Stimulated activated CD8-positive, alpha-beta memory T cell treated with anti-CD3 and anti-CD28 coated beads, Interleukin-4, amount 100 ng/mL, for 48 hours (primary cell): ENCODE results near the gene METTL14.
"Not testable (repeated sequence)": the region's sequence is repeated elsewhere in the genome, so short reads cannot be mapped to it uniquely, and the experiment has no call there.

Experiments used
- DNase-seq: peaks from one replicate; pipeline ENCODE4 v3.0.0-alpha.2; 2020

The METTL14 gene

DNA sequence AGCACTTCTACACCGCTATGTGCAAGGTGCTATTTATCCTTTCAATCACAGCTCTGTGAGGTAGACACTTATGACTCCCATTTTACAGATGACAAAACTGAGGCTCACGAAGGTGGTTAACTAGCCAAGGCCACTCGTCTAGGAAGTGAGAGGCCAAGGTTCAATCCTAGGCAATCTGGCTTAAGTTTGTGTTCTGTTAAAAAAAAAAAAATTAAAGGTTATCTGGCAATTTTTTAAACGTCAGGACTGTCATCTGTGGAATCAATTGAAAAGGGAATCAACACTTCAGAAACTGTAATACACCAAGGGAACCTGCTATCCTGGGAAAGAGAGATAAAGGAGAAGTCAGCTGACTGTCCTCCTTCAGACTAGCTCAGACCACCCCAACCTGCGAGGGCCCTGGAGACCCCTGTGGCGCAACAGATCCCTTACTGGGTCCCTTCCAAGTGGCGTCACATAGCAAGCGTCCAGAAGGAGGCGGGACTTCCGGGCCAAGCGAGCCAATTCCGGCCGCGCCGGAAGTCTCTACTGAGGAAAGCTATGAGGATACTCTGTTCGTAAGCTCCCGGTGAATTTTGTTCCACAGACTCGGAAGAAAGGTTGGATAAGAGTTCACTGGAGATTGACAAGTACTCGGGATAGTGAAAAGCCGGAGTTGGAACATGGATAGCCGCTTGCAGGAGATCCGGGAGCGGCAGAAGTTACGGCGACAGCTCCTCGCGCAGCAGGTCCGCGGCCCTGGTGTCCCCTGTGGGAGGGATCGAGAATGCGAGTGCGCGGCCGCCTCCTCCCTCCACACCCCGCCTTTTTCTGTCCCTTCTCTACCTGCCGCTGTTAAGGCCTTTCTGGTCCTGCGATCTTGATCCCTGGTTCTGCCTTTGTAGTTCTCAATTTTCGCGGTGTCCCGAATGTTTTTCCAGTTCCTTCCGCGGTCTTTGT, at the start of gene METTL14:
Gene METTL14 (plus strand): TSS at position 520 of the 939 bp plus-strand sequence. CDS start 143 bp downstream, at position 663.
- DNase-seq, result peak; percentile 94

DNA sequence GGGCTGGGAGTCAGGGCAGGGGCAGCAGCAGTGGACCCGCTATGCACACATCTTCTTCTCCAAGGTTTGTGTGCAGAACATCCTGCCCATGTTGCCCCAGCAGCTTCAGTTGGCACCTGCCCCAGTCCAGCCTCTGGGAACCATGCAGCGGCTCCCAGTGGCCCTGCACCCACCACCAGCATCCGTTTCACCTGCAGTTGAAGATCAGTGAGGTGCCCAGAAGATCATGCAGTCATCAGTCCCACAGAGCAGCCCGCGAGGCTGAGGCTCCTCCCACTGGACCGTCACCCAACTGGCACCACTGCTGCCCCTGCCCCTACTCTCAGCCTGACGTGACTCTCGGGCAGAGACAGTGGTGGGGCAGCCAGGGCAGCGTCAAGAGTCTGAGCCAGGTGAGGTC, 49.1 kb upstream of the METTL14 start:
- DNase-seq, result not testable (repeated sequence)

DNA sequence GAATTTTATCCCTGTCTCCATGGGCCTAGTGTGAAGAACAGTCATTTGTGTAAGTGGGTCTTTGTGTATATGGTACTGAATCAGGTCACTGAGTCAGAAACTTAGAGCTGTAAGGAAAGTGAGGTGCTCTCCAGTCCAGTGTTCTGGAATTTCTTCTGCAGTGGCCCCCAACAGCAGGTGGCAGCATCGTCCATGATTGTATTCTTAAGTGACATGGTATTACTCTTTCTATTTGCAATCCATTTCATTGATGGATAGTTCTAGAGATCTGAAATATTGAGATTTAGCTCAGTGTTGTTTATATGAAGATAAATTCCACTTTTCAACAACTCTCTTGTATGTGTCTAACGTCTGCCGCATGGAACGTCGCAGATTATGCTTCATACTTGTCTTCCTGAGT, 20.5 kb upstream of the METTL14 start:
- DNase-seq, result peak; percentile 50

DNA sequence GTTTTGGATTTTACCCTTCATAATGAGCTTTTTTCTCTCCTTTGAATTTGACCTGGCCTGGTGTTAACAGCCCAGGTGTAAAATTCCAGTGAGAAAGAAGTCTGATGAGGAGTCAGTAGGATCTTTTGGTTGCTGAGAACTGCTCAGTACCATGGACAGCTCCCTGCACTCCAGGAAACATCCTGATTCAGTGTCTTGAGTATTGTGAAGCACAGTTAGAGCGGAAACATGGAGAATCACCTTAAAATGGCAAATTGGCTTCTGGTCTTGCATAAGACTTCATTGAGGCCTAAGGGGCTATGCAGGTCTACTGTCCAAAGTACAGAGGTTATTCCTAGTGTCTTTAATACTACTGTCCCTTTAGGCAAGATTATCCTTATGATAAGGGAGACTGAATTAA, 16.0 kb upstream of the METTL14 start:
- peak; percentile 55 for DNase-seq

DNA sequence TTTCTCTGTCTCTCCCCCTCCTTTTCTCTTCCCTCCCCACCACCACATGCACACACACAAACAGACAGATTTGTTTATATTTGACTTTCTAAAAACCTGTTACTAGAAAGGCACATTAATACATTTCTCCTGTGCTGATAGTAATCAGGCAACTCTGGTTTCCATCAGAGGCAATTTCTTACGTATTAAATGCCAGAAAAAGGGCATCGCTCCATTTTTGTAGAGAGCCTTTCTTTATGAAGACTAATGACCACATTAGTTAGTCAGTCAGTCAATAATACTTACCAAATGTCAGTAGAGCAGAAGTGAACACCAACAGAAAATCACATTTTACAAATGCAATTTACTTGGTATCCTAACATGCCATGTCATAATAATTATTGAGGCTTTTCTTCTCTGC, 14.2 kb upstream of the METTL14 start:
- DNase-seq, result not testable (repeated sequence)

DNA sequence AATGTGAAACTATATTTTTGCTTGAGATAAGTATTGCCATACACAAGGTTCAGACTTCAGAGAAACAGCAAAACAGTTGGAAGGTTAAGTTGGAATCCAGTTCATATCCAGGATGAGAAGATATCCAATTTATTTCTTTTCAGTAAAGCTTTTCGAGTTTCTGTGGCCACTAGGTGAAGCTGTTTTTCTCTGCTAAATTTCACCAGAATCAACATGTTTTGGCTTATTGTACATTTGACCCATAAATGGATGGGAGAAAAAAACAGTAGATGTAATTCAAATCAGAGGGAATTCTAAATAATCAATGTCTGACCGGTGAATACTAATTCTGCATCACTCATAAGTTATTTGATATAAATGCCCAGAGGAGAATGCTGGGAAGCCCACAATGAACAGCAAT, 9.1 kb upstream of the METTL14 start:
- no peak for DNase-seq

DNA sequence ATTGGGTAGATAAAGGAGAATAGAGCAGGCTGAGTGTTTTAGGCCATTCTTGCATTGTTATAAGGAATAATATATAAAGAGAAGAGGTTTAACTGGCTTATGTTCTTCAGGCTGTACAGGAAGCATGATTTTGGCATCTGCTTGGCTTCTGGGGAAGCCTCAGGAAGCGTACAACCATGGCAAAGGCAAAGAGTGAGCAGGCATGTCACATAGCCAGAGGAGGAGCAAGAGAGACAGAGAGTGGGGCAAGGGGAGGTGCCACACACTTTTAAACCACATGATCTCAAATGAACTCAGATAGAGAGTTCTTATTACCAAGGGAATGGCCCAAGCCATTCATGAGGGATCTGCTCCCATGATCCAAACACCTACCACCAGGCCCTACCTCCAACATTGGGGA, 4.4 kb upstream of the METTL14 start:
- no peak for DNase-seq

DNA sequence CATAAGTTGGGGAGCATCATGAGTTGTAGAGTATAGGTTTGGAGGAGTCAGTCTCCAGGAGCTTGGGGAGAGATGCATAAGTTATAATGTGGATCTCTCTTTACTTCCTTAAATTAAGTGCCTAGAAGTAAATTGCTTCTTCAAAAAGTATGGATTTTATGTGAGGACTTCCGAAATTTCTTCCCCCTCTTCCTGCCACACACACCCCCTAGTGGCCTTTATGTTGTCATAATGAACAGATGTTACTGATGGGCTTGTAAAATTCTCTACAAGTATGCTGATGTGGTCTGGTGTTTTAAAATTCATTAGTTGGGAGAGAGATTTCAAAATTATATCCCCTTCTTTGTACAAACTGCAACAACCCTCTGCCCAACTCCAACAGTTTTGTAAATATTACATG, 2.3 kb upstream of the METTL14 start:
- DNase-seq, result no peak

DNA sequence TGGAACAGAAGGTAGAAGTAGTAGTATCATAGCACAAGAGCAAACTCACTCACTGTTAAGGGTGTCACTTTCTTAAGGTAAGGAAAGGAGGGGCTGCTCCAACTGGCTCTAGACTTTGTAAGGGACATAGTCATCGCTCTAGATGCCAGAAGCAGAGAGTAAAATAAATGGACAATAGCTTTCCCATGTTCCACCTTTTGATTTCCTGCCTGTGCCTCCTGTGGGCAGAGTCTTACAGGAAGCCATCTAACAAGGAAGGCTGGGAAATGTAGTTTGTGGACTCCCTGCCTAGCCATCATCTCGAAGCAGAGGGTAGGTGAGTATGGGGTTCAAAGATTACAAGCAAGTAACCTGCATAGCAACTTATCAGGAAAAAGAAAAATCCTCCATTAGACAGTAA, 1.7 kb upstream of the METTL14 start:
- no peak for DNase-seq

DNA sequence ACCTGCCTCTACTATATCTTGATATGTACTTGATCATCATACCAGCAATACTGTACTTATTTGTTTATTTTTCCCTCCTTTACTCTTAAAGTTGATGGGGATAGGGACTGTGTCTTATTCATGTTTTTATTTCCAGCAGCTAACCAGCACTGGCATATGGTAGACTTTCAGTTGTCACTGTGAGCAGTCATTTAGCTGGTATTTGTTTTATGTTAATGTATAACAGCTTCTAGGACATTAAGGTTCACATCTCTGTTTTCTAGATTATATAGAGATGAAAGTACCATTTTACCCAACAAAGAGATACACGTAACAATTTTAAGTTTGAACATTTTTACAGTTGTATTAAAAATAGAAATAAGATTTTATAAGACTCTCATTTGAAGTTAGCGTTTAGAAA, 17.9 kb downstream of the METTL14 start:
- no peak for DNase-seq

DNA sequence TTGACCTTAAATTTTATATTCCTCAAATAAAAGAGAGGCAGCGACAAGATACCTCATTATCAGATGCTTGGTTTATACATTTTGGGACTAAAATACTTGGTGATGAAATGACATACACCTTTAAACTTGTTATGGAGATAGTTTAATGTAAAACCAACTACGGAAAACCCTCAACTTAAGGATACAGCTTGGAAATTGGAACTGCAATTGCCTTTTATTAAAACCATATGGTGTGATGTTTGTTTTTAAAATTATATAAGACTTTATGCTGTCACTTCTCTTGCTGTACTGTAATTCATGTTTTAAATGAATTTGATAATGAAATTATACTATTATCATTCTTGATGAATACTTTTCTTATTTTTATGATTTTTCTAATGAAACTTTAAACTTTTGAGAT, 25.9 kb downstream of the METTL14 start:
- DNase-seq, result no peak

DNA sequence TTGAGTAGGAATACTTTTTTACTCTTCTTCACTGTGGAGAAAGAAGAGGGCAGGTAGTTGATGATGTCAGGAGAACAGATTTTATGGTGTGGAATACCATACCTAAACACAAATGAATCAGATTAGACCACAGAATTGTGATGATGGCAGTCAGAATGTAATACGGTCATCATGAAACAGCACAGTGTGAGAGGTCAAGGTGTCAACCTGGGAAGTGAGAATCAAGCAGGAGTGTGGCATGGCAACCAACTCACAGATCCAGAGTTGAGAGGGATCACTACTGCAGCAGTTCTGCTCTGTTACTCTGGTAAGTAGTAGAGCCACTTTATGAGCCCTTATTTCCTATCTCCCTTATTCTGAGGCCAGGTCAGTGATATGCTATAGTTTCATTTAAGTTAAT, 27.7 kb downstream of the METTL14 start:
- no peak for DNase-seq

DNA sequence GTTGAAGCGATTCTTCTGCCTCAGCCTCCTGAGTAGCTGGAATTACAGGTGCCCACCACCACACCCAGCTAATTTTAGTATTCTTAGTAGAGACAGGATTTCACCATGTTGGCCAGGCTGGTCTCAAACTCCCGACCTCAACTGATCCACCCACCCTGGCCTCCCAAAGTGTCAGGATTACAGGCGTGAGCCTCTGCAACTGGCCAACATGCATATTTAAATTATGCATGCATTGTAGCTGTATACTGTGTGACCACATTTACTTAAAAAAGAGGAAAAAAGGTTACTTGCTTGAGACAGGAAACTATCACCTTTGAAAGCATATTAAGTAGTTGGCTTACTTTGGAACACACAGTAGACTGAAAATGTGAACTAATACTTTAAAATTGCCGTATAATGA, 29.5 kb downstream of the METTL14 start:
- no peak for DNase-seq

DNA sequence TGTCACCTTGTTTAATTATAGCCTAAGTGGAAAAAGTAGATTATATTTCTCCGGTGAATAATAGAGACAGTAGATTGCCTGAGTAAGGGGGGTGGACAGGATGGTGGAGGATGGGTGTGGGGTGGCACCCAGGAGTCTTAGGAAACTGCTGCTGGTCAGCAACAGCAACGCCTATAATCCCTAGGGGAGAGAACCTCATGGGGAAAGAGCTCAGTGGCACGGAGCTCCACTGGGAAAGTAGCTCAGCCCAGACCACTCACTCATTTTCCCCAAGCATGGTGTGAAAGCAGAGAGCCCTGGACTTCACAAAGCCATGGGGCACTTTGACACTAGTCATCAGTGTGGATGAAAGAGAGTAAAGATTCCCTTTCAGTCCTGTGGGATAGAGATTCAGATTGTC, 31.1 kb downstream of the METTL14 start:
- no peak for DNase-seq

DNA sequence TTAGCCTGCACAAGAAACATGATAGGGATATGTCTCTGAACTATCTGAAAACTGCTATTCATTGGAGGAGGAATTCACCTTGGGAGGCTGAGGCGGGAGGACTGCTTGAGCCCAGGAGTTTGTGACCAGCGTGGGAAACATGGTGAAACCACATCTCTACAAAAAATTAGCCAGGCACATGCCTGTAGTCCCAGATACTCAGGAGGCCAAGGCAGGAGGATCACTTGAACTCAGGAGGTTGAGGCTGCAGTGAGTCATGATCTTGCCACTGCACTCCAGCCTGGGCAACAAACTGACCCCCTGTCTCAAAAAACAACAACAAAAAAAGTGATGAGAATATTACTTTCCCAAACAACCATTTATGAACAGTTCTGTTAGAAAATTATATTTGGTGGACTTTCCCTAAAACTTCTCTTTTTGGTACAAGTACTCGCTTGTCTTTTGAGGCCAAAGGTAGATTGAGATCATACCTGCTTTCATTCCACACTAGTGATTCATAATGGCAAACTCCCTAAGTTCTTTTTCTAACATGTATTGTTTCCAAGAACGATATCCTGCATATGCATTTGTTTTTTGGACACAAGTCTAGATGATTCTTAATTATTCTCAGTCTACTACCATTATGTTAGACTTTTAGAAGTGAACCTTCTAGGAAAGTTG, 33.4 kb downstream of the METTL14 start:
- DNase-seq, result no peak

DNA sequence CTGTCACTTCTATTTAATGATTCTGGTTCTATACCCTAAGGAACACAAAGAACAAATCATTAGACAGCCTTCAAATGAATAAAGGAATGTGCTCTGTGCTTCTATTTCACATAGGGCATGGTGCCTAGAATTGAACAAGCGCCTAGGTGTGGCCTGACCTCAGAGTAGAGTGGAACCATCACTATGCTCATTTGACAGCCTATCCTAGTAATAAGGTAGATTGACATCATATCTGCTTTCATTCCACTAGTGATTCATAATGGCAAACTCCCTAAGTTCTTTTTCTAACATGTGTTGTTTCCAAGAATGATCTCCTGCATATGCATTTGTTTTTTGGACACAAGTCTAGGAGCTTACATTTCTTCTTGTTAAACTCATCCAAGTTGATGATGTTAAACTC, 36.6 kb downstream of the METTL14 start:
- no peak for DNase-seq

DNA sequence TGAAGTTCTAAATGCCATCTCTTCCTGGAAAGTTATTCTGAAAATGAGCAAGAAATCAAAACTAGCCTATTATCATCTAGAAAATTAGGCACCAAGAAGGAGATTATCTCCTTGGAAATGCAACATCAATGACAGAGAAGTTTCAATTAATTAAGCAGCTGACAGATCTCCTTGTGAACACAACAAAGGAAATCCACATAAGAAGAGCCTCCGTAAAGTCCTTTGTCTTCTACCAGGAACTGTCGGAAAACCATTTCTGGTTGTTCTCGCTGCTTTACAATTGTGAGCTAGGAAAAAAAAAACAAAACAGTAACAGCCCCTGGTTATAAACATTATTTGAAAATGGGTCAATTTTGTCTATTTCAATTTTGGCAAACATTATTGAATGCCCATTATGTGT, 38.2 kb downstream of the METTL14 start:
- DNase-seq, result no peak

DNA sequence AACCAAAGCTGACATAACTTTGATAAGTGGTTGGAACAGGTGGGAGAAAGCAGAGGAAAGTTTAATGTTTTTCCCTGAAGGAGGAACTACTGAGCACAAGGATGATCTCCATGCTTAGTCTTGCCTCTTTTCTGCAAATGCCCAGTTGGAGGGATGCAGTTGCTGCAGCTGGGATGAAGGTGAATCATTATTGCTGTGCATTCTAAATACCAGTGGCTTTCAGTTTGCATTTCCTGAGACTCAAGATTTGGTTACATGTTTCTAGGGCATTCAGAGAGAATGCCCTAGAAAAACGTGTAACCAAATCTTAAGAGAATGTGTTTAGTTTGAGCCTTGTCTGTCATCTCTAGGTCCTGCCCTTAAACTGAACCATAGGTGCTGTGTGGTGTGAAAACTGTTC, 42.2 kb downstream of the METTL14 start:
- no peak for DNase-seq

DNA sequence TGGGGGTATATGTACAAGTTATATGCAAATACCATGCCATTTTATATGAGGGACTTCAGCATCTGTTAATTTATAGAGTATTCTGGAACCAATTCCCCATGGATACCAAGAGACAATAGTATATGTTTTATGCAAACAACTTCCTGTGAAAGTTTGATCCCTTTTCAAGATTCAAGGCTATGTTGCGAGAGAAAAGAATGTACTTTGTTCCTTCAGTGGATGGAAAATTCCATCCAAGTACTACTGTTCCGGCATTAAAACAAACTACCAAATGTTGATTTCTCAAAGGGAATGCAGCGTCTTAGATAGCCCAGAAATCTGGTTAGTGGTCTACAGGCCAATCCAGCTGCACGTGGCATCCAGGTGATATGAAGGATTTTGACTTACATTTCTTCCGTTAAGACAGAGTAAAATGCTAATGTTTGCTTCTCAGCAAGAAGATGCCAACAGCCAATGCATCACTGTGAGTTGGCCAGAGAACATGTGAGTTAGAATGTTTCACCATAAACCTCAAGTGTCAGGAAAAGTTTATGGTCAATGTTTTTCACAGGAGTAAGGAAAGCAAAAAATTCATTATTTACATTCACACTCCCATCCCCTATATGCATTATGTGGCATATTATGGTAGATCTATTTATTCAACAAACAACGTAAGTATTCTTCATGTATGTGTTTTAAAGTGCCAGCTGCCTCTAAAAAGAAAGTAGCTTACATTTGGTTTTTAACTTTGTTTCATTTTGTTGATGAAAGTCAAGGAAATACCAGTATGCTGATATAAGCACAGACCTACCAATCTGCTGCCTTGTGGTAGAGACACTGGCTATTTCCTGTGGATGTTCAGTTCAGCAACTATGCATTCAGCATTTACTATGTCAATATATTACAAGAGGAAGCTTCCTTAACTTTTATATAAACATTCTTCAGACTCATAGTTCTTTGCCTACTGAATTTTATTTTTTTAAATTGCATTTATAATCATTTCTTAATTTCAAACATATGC, 44.4 kb downstream of the METTL14 start:
- no peak for DNase-seq

DNA sequence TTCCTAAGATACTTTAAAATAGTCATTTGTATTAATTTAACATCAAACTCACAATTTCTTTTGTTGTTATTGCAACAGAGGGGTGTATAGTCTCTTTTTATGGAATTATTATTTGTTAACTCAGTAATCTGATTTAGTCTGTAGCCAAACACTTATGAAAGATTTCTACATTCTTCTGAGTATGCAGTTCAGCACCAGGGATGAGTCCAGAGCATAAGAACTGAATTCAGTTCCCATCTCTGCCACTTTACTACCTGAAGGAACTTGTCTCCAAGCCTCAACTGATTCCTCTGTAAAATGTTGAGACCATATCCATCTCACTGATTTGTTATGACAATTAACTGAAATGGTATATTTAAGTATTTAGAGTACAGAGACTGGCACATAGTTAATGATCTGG, 45.5 kb downstream of the METTL14 start:
- no peak for DNase-seq

DNA sequence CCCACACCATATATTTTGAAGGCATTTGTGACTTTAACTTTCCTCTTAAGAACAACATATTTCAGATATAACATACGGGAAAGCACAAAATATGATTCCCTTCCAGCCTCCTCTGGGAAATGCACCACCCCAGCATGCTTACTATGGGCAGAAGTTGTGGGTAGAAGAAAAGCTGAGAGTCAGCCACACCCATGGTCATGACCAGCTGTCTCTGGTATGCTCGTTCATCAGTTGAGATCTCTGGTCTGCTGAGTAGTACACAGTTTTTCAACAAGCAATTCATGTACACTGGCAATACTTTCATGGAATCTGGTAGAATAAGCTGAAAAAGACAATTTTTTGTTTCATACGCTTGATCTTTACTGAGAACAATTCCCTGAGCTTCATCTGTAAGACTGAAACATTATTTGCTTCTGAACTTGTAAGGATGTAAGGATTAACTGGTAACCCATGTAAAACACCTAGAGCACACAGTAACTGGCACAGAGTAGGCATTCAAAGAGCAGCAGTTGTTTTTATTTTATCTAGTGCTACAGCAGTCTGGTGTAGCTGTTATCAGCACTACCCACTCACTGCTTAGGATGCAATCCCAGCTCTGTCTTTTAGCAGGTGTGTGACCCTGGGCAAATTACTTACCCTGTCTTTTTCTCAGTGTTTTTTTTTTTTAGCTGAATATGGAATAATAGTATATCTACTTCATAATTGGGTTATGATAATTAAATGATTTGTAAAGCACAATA, 47.6 kb downstream of the METTL14 start:
- no peak for DNase-seq

DNA sequence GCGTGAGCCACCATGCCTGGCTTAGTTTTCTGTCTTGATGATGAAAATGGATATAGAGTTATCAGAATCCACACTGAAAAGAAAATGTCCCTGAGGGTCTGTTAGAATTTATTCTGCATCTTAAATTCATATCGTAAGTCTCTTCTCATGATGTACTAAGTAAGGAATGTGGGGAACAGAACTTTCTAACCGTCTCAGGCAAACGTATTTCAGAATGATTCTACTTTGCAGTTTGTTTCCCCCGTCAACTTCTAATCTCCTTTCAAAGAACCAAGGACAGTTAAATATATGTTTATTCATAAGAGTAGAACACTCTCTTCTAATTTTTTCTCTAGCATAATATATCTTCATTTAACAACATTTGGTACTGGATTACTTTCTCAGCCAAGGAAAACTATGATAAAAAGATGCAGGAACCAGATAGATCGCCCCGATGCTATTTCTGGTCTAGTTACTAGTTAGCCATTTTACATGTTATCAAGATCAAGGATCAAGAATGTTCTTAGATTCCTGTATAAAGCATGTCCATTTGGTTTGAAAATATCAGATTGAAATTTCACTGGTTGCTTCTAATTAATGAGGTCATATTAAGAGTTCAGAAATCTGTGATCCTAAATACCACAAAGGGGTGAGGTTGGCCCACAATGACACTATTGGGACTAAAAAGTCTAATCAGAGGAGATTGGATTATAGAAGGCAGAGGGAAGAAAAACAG, 49.5 kb downstream of the METTL14 start:
- no peak for DNase-seq
